HEK293 (cell line): ENCODE results near the gene ABCC10.

Experiments used
- CTCF ChIA-PET: fragments of 350-600 bp; formaldehyde crosslinking; extraction: SDS; loops from one replicate; lab custom pipeline; 2021; ENCODE audit warnings: antibody characterized with exemption; lab: Yijun Ruan, JAX
- POLR2A ChIA-PET: fragments of 300-600 bp; formaldehyde crosslinking; extraction: SDS; loops from one replicate; lab custom pipeline; 2020; ENCODE audit warnings: antibody characterized with exemption, inconsistent platforms; lab: Yijun Ruan, JAX
- H3K27ac ChIP-seq: fragments of 200-500 bp; sonication (Bioruptor generic); 2 replicates; pipeline ENCODE4 v1.5.1; 2014; ENCODE audit warnings: low read depth, low read length, control low read depth, inconsistent platforms; ENCODE audit errors: extremely low read depth
- H3K36me3 ChIP-seq, 2 experiments: fragments of 200-500 bp in 1 of 2; sonication (Bioruptor generic) in 1 of 2; 1 replicate in 1 of 2; 2 replicates in 1 of 2; pipeline ENCODE4 v1.5.1; 2014 to 2017; ENCODE audit warnings: inconsistent platforms in 2 of 2, low read length in 2 of 2; ENCODE audit not compliant: control insufficient read depth in 2 of 2, insufficient read depth in 1 of 2
- H3K4me1 ChIP-seq: fragments of 200-500 bp; sonication (Bioruptor generic); 2 replicates; pipeline ENCODE4 v1.5.1; 2014; ENCODE audit warnings: mild to moderate bottlenecking, low read length, inconsistent platforms; ENCODE audit not compliant: control insufficient read depth, insufficient read depth
- H3K4me3 ChIP-seq: 2 replicates; pipeline ENCODE4 v1.5.1; 2011; ENCODE audit warnings: low read depth, mild to moderate bottlenecking, control low read depth, low read length, moderate library complexity
- H3K9me3 ChIP-seq: fragments of 200-500 bp; sonication (Bioruptor generic); 2 replicates; pipeline ENCODE4 v1.5.1; 2014; ENCODE audit warnings: low read depth, low read length, inconsistent platforms; ENCODE audit not compliant: control insufficient read depth, insufficient read depth
- INSM2 ChIP-seq: fragments of 450-650 bp; formaldehyde crosslinking; IDR thresholded peaks from 2 replicates; pipeline ENCODE4 v1.5.1; 2016; ENCODE audit warnings: missing biosample characterization, missing genetic modification characterization
- PRDM6 ChIP-seq: fragments of 450-650 bp; formaldehyde crosslinking; IDR thresholded peaks from 2 replicates; pipeline ENCODE4 v1.5.1; 2017; ENCODE audit warnings: missing biosample characterization, missing genetic modification characterization
- REST ChIP-seq: fragments of 450-650 bp; formaldehyde crosslinking; IDR thresholded peaks from 2 replicates; pipeline ENCODE4 v1.5.1; 2016; ENCODE audit warnings: missing biosample characterization, missing genetic modification characterization
- SP2 ChIP-seq: fragments of 450-650 bp; formaldehyde crosslinking; IDR thresholded peaks from 2 replicates; pipeline ENCODE4 v1.5.1; 2016; ENCODE audit warnings: missing biosample characterization, missing genetic modification characterization
- YY1 ChIP-seq: fragments of 450-650 bp; formaldehyde crosslinking; IDR thresholded peaks from 2 replicates; pipeline ENCODE4 v1.5.1; 2018; ENCODE audit warnings: missing biosample characterization, missing genetic modification characterization
- ZBTB1 ChIP-seq: fragments of 450-650 bp; formaldehyde crosslinking; IDR thresholded peaks from 2 replicates; pipeline ENCODE4 v1.5.1; 2016; ENCODE audit warnings: missing biosample characterization, missing genetic modification characterization
- ZBTB11 ChIP-seq: fragments of 450-650 bp; formaldehyde crosslinking; conservative IDR thresholded peaks from 2 replicates; pipeline ENCODE4 v1.5.1; 2016; ENCODE audit warnings: low read depth, missing biosample characterization, missing genetic modification characterization
- ZIC2 ChIP-seq: fragments of 450-650 bp; formaldehyde crosslinking; IDR thresholded peaks from 2 replicates; pipeline ENCODE4 v1.5.1; 2016; ENCODE audit warnings: missing biosample characterization, missing genetic modification characterization
- ZNF214 ChIP-seq: fragments of 450-650 bp; formaldehyde crosslinking; IDR thresholded peaks from 2 replicates; pipeline ENCODE4 v1.5.1; 2017; ENCODE audit warnings: missing biosample characterization, mild to moderate bottlenecking, missing genetic modification characterization, borderline replicate concordance
- ZNF292 ChIP-seq: fragments of 450-650 bp; formaldehyde crosslinking; IDR thresholded peaks from 2 replicates; pipeline ENCODE4 v1.5.1; 2016; ENCODE audit warnings: low read depth, missing biosample characterization, missing genetic modification characterization, borderline replicate concordance
- ZNF473 ChIP-seq: fragments of 450-650 bp; formaldehyde crosslinking; IDR thresholded peaks from 2 replicates; pipeline ENCODE4 v1.5.1; 2017; ENCODE audit warnings: missing biosample characterization, missing genetic modification characterization
- ZNF518A ChIP-seq: fragments of 450-650 bp; formaldehyde crosslinking; conservative IDR thresholded peaks from 2 replicates; pipeline ENCODE4 v1.5.1; 2016; ENCODE audit warnings: low read depth, missing biosample characterization, missing genetic modification characterization
- ZNF549 ChIP-seq: fragments of 450-650 bp; IDR thresholded peaks from 2 replicates; pipeline ENCODE4 v1.5.1; 2018; ENCODE audit warnings: missing biosample characterization, missing genetic modification characterization, mild to moderate bottlenecking, inconsistent platforms, moderate library complexity
- ZNF560 ChIP-seq: fragments of 450-650 bp; formaldehyde crosslinking; IDR thresholded peaks from 2 replicates; pipeline ENCODE4 v1.5.1; 2017; ENCODE audit warnings: missing biosample characterization, missing genetic modification characterization, borderline replicate concordance
- ZNF571 ChIP-seq: fragments of 450-650 bp; formaldehyde crosslinking; IDR thresholded peaks from 2 replicates; pipeline ENCODE4 v1.5.0; 2017; ENCODE audit warnings: missing biosample characterization, missing genetic modification characterization
- ZNF621 ChIP-seq: fragments of 450-650 bp; formaldehyde crosslinking; IDR thresholded peaks from 2 replicates; pipeline ENCODE4 v1.5.1; 2017; ENCODE audit warnings: missing biosample characterization, missing genetic modification characterization
- ZNF626 ChIP-seq: fragments of 450-650 bp; sonication (Bioruptor Pico); formaldehyde crosslinking; IDR thresholded peaks from 2 replicates; pipeline ENCODE4 v1.5.1; 2018; ENCODE audit warnings: missing biosample characterization, missing genetic modification characterization, inconsistent platforms
- ZNF629 ChIP-seq: fragments of 450-650 bp; formaldehyde crosslinking; IDR thresholded peaks from 2 replicates; pipeline ENCODE4 v1.5.1; 2017; ENCODE audit warnings: missing biosample characterization, missing genetic modification characterization

ABCC10 gene

GRCh38 chr6:43450699-43451131, 23.4 kb downstream of the ABCC10 start (continued):
- TF ChIP-seq ZNF629 = no peak
- TF ChIP-seq SP2 (tag by site-specific recombination) = no peak
- no peak for TF ChIP-seq ZNF621 (tag by site-specific recombination)
- no peak for TF ChIP-seq ZBTB11 (tag by site-specific recombination)
- TF ChIP-seq ZNF626 (tag by site-specific recombination) = no peak

- CTCF ChIA-PET = interaction anchor here (0.6 to 2.3 kb wide), 2 partner anchors 55 to 77 kb away, joined by 3 to 10 read pairs; no protein-coding TSS in a partner anchor
- POLR2A ChIA-PET = interaction anchor here (0.6 kb wide), 1 partner anchor 33 kb away, joined by 4 read pairs; no protein-coding TSS in a partner anchor
- no peaks in the 10 kb centered on the region for H3K9me3 ChIP-seq
- peaks cover 4 to 61% of the 10 kb centered on the region in 2 experiments; a peak in 2 of 3 replicates for H3K36me3 ChIP-seq
- H3K4me1 ChIP-seq = no peaks in the 10 kb centered on the region
- H3K4me3 ChIP-seq = no peak overlapping the region
- H3K27ac ChIP-seq = no peak overlapping the region
- no peak for TF ChIP-seq ZNF292 (tag by site-specific recombination)
- TF ChIP-seq ZNF560 (tag by site-specific recombination) = no peak
- no peak for TF ChIP-seq ZNF473 (tag by site-specific recombination)
- no peak for TF ChIP-seq ZNF549 (tag by site-specific recombination)
- no peak for TF ChIP-seq PRDM6 (tag by site-specific recombination)
- TF ChIP-seq REST = no peak
- TF ChIP-seq ZBTB1 (tag by site-specific recombination) = no peak
- TF ChIP-seq INSM2 (tag by site-specific recombination) = no peak
- no peak for TF ChIP-seq ZNF518A (tag by site-specific recombination)
- TF ChIP-seq ZNF214 (tag by site-specific recombination) = no peak
- no peak for TF ChIP-seq ZNF571 (tag by site-specific recombination)
- no peak for TF ChIP-seq YY1 (tag by site-specific recombination)
- no peak for TF ChIP-seq ZIC2 (tag by site-specific recombination)
Measured at GRCh38 chr6:43451348-43451747, 24.0 kb downstream of the ABCC10 start.
